AG09309 (cell line): Measurements from ENCODE around the gene NTM.

Source experiments
- DNase-seq: peaks from one replicate; pipeline ENCODE4 v3.0.0-alpha.2; 2010; ENCODE audit warnings: low read depth
- H3K4me3 ChIP-seq: 2 replicates; pipeline ENCODE4 v1.5.1; 2011; ENCODE audit warnings: mild to moderate bottlenecking, low read depth, low read length, moderate library complexity; ENCODE audit not compliant: control insufficient read depth
- CTCF ChIP-seq: IDR thresholded peaks from 2 replicates; pipeline ENCODE4 v1.5.1; 2011; ENCODE audit warnings: mild to moderate bottlenecking, low read depth, low read length, inconsistent platforms; ENCODE audit not compliant: insufficient read depth, control insufficient read depth; ENCODE audit errors: missing control alignments

NTM gene

GRCh38 chr11:131533998-131534397 lies 163.6 kb downstream of the NTM start:
- H3K4me3 ChIP-seq = no peak overlapping the region
- TF ChIP-seq CTCF = no peak
- no peak for DNase-seq

GRCh38 chr11:131534611-131535010 lies 164.2 kb downstream of the NTM start:
- DNase-seq = no peak
- no peak for TF ChIP-seq CTCF
- H3K4me3 ChIP-seq = no peak overlapping the region

GRCh38 chr11:131536159-131536558 lies 165.7 kb downstream of the NTM start:
- no peak for DNase-seq
- H3K4me3 ChIP-seq = no peak overlapping the region
- no peak for TF ChIP-seq CTCF

- no peak for DNase-seq
- TF ChIP-seq CTCF = no peak
- H3K4me3 ChIP-seq = no peak overlapping the region
Measured at GRCh38 chr11:131537196-131537595, 166.8 kb downstream of the NTM start.

GRCh38 chr11:131537748-131538147 lies 167.3 kb downstream of the NTM start:
- H3K4me3 ChIP-seq = no peak overlapping the region
- no peak for DNase-seq
- no peak for TF ChIP-seq CTCF

GRCh38 chr11:131538322-131538721 lies 167.9 kb downstream of the NTM start:
- TF ChIP-seq CTCF = no peak
- H3K4me3 ChIP-seq = no peak overlapping the region
- no peak for DNase-seq

- no peak overlapping the region for H3K4me3 ChIP-seq
- no peak for TF ChIP-seq CTCF
- no peak for DNase-seq
Measured at GRCh38 chr11:131540676-131541075, 170.3 kb downstream of the NTM start.
